HuH-7.5 (cell line): ENCODE results near the gene CFAP45.
A peak's percentile ranks its signal among the peaks of the same experiment; 100 is the strongest.

ENCODE experiments used
- DNase-seq: peaks from one replicate; pipeline ENCODE4 v3.0.0; 2011; ENCODE audit warnings: low spot score

The CFAP45 gene

DNA sequence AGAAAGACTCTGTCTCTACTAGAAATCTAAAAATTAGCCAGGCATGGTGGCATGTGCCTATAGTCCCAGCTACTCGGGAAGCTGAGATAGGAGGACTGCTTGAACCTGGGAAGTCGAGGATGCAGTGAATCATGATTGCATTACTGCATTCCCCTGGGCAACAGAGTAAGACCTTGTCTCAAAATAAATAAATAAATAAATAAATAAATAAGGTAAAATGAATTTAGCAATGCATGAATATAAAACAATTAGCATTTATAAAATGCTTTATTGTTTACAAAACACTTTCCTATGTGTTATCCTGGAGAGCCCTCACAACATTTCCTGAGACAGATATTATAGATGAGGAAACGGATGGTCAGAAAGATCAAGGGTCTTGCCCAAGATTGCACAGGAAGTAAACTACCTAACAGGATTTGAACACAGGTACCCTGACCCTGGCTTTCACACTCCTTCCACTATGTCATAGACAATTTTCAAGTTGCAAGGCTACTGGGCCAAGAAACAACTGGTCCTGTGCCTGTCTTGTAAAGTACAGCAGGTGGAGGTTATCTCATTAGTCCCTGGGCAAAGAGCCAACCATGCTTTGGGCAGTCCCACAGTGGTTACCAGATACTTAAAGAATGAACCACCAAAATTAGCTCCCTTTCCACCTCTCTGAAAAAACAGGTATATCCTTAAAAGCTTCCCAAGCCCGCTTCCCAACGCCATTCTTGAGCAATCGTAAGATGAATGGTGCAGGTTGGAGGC is 22.1 kb downstream of the CFAP45 start:
- no peak for DNase-seq

- DNase-seq: no peak
Measured at GRCh38 chr1:159873530-159874143, 26.3 kb downstream of the CFAP45 start.

- no peak for DNase-seq
Measured at GRCh38 chr1:159872891-159873290, 27.1 kb downstream of the CFAP45 start.

DNA sequence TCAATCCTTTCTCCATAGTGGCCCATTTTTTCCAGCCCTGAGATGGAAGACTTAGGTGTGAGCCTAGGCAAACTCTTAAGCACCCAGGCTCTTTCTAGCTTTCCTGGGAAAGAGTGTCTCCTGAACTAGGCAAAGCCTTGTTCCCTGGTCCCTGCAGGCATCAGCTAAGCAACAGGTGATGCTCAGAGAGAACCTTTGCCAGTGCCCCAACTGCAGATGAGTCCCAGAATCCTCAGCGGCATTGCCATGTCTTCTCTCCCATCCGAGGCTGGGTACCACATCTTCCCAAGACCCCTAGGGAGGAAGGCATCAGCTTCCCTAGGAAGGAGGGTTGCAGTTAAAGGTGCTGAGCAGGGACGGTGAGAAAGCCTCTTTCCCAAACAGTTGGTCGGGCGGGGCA is 29.3 kb downstream of the CFAP45 start:
- DNase-seq: no peak

DNA sequence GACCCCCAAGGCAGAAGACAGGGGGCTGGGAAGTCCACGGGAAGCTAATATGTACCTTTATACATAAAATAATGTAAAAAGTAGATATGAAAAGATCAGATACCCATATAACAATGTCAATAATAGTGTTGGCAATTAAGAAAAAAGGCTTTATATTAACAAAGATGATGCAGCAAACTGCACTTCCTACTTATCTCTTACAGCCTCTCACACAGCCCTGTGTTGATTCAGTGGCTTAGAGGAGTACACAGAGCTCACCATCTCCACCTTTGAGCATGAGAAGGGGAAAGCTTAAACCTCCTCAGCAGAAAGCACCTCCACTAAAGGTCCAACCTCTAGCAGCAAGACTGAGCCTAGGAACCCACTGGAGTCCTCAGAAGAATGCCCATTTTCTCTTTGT is 30.4 kb downstream of the CFAP45 start:
- DNase-seq: no peak

- no peak for DNase-seq
Measured at GRCh38 chr1:159869173-159869572, 30.8 kb downstream of the CFAP45 start.

DNA sequence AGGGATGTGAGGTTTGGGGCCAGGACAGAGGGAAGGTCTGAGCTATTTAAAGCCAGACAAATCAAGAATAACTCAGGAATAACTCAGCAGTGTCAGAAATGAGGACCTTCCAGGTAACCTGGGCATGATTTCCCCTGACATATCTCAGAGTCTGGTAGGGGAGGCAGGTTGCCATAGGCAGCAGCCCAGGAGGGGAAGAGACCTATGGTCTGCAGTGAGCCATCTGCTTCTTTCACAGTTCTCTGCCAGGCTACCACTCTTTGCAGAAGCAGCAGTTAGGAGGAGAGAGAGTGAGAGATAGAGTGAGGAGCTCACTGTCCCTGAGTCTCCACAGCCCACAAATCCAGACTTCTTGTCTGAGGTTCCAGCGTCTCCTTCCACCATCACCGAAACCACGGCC is 31.2 kb downstream of the CFAP45 start:
- no peak for DNase-seq

DNA sequence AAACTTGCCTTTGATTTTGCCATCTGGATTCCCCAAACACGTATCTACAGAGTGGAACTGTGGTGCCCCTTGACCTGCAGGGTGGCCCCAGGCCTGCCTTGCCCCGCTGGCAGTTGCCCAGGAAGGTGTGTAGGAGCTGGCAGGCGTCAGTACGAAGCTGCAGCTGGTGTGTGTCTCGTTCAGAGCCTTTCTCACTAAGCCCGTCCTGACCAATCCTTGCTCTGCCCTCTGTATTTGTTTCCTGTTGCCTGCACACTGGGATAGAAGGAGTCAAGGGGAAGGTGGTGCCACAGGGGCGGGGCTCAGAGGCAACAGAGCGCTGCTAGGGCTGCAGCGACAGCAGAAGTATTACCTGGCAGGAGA is 32.3 kb downstream of the CFAP45 start:
- DNase-seq: no peak

GRCh38 chr1:159866905-159867663 is 32.9 kb downstream of the CFAP45 start:
- no peak for DNase-seq

DNA sequence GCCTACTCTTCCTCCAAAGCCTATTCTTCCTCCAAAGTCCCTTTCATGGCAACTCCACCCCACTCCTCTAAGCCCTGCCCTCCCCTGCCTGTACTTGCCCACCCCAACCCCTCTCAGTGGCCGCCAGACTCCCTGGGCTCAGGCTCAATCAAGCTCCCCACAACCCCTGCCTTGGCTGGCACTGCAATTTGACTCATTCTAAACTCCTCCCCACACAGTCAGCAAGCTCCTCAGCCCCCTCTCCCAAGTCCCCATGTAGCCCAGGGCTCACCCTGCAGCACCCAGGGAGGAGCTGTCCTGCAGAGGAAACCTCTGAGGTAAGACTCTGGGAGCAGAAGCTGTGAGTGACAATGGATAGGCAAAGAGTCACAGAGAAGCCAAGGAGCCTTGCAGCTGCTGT is 33.9 kb downstream of the CFAP45 start:
- DNase-seq: no peak

GRCh38 chr1:159864262-159864661 is 35.7 kb downstream of the CFAP45 start:
- DNase-seq: no peak

- DNase-seq: no peak
Measured at GRCh38 chr1:159862557-159862956, 37.4 kb downstream of the CFAP45 start, which contains the start of gene VSIG8. Gene VSIG8, minus strand, starts transcription at chr1:159862657. Its CDS starts 136 bp downstream, at chr1:159862521.

DNA sequence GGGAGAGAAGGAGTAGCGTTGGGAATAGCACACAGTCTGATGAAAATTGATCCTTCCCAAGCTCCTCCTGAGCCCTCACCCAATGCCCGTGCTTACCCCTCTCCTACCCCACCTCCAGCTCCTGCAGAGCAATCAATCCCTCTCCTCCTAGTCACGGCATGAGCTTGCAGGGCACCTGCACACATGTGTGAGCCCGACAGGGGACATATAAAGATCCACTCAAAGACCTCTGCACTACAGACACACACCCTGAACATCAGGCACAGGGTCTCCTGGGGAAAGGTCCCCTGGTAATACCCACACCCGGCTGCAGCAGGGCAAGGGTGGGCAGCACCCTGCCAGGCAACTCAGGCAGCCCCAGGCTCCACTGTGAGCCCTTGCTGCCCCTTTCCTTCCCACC is 37.9 kb downstream of the CFAP45 start:
- DNase-seq: no peak

DNA sequence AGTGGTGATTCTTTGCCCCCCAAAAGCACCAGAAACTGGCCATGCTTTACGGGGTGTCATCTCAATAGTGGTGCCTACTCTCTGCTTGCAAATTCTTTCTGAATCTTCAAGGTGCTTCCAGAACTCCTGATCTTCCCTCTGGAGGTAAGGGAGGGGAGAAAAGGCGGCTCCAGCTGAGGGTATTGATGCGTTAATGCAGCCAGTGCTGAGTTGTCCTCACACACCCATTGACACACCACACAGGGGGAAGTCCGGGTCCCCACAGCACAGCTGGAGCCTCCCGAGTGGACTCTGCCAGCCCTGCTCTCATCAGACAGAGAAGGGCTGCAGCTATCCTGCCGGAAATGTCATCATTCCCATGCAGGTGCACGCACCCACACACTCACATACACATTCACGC is 38.7 kb downstream of the CFAP45 start:
- no peak for DNase-seq

GRCh38 chr1:159860456-159860855 is 39.5 kb downstream of the CFAP45 start:
- DNase-seq: no peak

DNA sequence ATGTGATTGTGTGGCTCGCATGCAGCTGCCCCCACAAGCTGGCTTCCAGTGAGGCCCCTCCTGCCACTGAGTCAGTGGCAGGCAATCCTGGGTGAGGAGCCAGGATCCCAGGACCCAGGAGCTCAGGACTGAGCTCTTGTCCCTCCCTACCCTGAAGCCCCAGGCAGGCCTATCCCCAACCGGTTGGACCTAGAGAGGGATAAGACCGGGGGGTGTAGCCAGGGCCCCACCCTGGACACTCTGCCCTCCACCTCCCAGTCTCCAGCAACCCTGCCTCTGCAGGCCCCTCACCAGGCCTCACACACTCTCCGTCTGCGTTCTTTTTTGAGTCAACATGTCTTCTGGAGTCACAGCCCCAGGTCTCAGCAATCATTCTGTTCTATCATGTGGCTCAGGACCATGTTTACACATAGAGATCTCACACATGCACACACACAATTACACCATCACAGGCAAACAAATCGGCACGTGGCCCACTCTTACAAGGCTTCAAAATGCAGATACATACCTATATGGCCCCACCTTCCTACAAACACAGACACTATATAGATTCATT is 40.1 kb downstream of the CFAP45 start:
- no peak for DNase-seq

DNA sequence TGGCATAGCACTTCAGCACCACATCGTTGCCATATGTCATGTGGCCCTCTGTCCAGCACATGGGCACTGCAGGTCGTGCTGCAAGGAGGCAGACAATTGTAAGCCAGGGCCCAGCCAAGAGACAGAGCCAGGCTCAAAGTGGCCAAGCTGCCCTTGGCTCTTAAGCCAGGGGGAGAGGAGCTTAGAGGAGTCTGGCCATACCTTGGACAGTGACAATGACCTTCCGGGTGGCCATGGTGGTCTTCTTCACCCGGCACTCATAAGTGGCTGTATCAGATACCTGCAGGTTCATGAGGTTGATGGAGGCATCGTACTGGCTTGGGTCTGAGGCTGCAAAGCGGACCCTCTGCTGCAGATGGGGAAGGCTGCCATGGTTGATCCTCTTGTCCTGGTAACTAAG is 42.1 kb downstream of the CFAP45 start:
- DNase-seq: no peak

DNA sequence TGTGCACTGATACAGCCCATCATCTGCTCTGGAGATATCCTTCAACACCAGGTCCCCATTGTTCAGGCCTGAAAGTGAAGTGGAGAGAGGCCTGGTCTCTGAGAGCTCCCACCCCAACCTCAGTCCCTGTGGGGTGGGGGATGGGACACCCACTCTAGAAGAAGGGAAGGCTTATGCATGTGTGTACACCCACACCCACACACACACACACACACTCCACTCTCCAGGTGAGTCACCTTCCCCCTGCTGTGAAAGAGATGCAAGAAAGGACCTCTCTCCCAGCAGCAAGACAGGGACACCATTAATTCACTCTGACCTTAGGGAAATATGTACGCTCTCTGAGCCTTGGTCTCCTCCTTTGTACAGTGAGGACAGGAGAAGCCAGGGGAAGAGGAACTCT is 43.4 kb downstream of the CFAP45 start:
- no peak for DNase-seq

DNA sequence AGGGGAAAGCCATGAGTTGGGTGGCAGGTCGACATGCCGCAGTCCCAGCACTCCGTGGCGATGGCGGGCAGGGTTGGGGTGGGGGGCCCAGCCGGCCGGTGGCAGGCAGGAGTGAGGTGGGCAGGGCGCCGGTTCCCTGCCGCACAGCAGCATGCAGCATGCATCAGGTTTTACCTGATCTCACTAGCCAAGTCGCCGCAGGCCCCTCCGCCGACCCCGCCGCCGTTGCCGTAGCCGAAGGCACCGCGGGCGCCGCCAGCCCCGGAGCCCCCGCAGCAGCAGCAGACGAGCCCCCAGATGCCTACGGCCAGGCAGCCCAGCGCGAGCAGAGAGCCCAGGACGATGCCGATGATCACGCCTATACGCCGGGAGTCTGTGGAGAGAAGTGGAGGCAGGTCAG is 44.3 kb downstream of the CFAP45 start:
- no peak for DNase-seq

GRCh38 chr1:159854693-159855192 is 45.2 kb downstream of the CFAP45 start:
- DNase-seq: peak; percentile 33

GRCh38 chr1:159854116-159854692 is 45.8 kb downstream of the CFAP45 start:
- no peak for DNase-seq

DNA sequence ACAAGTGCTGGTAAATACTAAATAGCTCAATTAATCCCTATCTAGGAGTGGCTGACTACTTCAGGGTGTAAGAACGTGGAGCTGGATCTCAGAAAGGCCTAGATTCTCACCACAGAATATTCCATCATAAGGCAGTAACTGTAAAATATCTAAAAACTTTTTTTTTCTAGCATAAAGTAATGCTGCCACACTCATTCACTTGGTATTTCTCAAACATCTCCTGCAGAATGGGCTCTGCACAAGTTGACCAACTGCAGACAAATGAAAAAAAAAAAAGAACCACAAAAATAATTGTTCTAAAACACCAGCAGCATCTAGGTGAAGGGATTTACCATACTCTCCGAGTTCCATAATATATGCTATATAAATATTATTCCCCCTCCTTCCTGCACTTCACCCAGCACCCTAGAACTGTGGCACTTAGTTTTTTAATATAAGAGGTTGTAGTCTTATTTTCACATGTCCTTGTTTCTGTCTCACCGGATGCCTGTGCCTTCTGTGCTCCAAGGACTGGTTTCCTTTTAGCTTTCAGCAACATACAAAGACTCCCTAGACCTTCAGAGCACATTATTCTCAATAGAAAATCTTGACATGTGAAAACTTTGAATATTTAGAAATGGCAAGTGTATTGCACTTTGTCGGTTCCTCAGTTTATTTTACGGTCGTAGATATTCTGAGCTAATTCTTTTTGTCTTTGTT is 46.4 kb downstream of the CFAP45 start:
- DNase-seq: no peak
